LHCN-M2 (cell line): ENCODE results near the gene EEF1E1. TPM values are rescaled to one million over a fixed set of nuclear protein-coding genes. Genes with fewer than 3 reads are reported as not detected.
A peak's percentile ranks its signal among the peaks of the same experiment; 100 is the strongest.
"Not testable (repeated sequence)": the region's sequence is repeated elsewhere in the genome, so short reads cannot be mapped to it uniquely, and the experiment has no call there.

ENCODE experiments used
- DNase-seq: peaks from one replicate; pipeline ENCODE4 v3.0.0-alpha.2; 2012; ENCODE audit warnings: low read depth
- total RNA-seq: library from RNA; depleted of rRNA; stranded (reverse); fragments of >200 nt; gene quantifications from 2 replicates; pipeline ENCODE4 v1.2.3, GENCODE V29; 2014; rRNA removed

EEF1E1 gene
- total RNA-seq, 1 experiment from 2014 or later: 45.9 TPM

- peak; percentile 95 for DNase-seq
Observed at GRCh38 chr6:8063761-8064637, 38.3 kb downstream of the EEF1E1 start, which contains the start of gene BLOC1S5. TSS of gene BLOC1S5 (minus strand) at chr6:8064389. CDS start at chr6:8064376, 13 bp downstream.

DNA sequence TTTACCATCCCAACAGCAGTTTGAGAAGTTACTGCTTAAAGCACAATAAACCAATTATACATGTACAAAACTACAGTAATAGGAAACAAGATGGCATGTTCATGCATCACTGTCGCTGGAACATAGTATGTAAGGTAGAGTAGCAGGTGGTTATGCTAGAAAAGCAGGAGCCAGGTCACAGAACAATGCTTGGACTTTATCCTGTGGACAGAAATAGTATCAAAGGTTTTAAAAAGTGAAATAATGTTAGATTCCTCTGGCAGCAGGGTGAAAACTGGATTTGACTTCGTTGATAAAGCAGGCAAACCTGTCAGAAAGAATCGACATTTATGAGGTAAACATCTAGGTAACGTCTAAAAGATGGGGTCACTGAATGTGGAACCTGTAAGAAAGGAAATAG, 40.6 kb downstream of the EEF1E1 start:
- DNase-seq: no peak

DNA sequence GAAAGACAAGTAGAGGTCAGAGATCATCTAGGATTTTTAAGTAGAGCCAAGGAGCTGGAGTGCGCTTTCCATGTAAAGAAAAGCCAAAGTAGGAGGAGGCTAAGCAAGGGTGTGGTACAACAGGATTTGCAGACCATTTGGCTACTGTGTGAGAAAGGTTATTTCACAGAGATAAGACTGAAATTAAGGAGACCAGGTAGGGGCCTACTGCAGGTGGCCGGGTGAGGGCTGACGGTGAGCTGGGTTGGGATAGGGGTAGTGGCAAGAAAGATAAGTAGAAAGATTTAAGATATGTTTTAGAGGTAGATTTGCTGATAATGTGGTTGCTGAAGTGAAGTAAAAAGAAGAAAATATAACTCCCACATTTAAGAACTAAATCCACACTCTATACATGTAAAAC, 42.0 kb downstream of the EEF1E1 start:
- no peak for DNase-seq

- DNase-seq: peak; percentile 34
Observed at GRCh38 chr6:8059129-8059528, 43.2 kb downstream of the EEF1E1 start.

DNA sequence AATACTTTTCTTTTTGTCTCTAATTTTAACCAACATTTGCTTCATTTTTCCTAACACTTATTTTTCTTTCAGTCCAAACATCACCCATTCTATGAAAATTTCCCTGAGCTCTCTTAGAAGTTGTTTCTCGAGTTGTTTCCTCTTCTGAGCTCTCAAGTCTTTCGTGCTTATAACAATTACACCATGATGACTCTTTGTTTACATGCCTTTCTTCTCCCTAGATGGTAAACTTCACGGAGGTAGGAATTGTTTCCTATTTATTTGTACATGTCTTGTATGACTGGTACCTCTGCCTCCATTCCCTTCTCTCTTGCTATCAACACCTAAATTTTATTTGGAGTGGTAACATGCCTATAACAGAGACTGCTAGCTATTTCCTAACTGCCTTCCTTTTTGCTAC, 44.6 kb downstream of the EEF1E1 start:
- no peak for DNase-seq

GRCh38 chr6:8057263-8057662, 45.1 kb downstream of the EEF1E1 start:
- DNase-seq: no peak

DNA sequence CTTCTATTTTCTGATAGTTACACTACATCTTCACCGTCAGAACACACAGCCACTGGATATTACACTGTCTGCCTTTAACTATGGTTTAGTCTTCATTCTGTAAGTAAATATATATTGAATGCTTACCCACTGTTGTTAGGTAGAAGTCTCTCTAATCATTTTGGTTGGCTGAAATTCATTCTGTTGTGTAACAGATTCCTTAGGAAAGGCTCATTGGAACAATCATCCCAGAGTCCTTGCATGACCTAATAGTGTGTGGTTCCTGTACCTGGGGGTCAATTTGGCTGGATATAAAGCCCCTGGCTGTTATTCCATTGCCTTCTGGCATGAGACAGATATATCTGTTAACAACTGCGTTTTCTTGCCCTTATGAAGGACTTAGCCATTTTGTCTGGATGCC, 48.1 kb downstream of the EEF1E1 start:
- DNase-seq: no peak

- peak; percentile 78 for DNase-seq
Observed at GRCh38 chr6:8047541-8048292, 54.6 kb downstream of the EEF1E1 start.

DNA sequence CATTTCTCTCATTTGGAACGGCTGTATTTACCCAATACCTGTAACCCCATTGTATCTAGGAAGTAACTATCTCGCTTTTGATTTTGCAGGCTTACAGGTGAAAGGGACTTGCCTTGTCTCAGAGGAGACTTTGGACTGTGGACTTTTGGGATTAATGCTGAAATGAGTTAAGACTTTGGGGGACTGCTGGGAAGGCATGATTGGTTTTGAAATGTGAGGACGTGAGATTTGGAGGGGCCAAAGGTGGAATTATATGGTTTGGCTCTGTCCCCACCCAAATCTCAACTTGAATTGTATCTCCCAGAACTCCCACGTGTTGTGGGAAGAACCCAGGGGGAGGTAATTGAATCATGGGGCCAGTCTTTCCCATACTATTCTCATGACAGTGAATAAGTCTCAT, 56.6 kb downstream of the EEF1E1 start:
- DNase-seq: not testable (repeated sequence)

GRCh38 chr6:8043221-8043620, 59.1 kb downstream of the EEF1E1 start:
- DNase-seq: peak; percentile 34

- no peak for DNase-seq
Observed at GRCh38 chr6:8041913-8042583, 60.3 kb downstream of the EEF1E1 start.

DNA sequence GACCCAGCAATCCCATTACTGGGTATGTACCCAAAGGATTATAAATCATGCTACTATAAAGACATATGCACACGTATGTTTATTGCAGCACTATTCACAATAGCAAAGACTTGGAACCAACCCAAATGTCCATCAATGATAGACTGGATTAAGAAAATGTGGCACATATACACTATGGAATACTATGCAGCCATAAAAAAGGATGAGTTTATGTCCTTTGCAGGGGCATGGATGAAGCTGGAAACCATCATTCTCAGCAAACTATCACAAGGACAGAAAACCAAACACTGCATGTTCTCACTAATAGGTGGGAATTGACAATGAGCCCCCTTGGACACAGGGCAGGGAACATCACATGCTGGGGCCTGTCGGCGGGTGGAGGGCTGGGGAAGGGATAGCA, 68.2 kb downstream of the EEF1E1 start:
- DNase-seq: not testable (repeated sequence)

DNA sequence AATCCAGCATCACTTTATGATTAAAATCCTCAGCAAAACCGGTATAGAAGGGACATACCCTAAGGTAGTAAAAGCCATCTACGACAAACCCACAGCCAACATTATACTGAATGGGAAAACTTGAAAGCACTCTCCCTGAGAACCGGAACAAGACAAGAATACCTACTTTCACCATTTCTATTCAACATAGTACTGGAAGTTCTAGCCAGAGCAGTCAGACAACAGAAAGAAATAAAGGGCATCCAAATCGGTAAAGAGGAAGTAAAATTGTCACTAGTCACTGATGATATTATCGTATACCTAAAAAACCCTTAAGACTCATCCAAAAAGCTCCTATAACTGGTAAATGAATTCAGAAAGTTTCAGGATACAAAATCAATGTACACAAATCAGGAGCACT, 71.4 kb downstream of the EEF1E1 start:
- DNase-seq: no peak

Other genes starting within 250 kb of the EEF1E1 start
- 240 and 292 TPM in 2 replicates for gene TXNDC5, start 191.8 kb downstream of the EEF1E1 start, total RNA-seq
- gene BLOC1S5, start 38.2 kb downstream of the EEF1E1 start, total RNA-seq: 12.4 and 22.4 TPM in 2 replicates